ENCODE results near the gene COL27A1.

COL27A1 gene

GRCh38 chr9:114287763-114288192 lies 132.4 kb downstream of the COL27A1 start:
- DNase-seq (ENCODE audit: low read depth in 3 of 3), result no peak

- no peak for DNase-seq (ENCODE audit: low read depth in 3 of 3)
These were observed 133.1 kb downstream of the COL27A1 start for GRCh38 chr9:114288193-114289091.

GRCh38 chr9:114289106-114289505 lies 133.8 kb downstream of the COL27A1 start:
- DNase-seq (ENCODE audit: low read depth in 3 of 3), result no peak

GRCh38 chr9:114289571-114290481 lies 134.5 kb downstream of the COL27A1 start:
- no peak for DNase-seq (ENCODE audit: low read depth in 3 of 3)

- no peak for DNase-seq (ENCODE audit: low read depth in 3 of 3)
These were observed 135.2 kb downstream of the COL27A1 start for GRCh38 chr9:114290561-114290986.

GRCh38 chr9:114291064-114291474 lies 135.7 kb downstream of the COL27A1 start:
- peak; percentile 51 to 66 (median 55) for DNase-seq (ENCODE audit: low read depth in 3 of 3)

- DNase-seq (ENCODE audit: low read depth in 3 of 3), result no peak
These were observed 136.7 kb downstream of the COL27A1 start for GRCh38 chr9:114291886-114292590.

GRCh38 chr9:114294664-114295063 lies 139.3 kb downstream of the COL27A1 start:
- DNase-seq (ENCODE audit: low read depth in 3 of 3), result no peak

- no peak for DNase-seq (ENCODE audit: low read depth in 3 of 3)
These were observed 141.0 kb downstream of the COL27A1 start for GRCh38 chr9:114296338-114296737.

GRCh38 chr9:114299286-114300152 lies 144.2 kb downstream of the COL27A1 start:
- no peak for DNase-seq (ENCODE audit: low read depth in 3 of 3)

- DNase-seq (ENCODE audit: low read depth in 3 of 3), result no peak
These were observed 145.0 kb downstream of the COL27A1 start for GRCh38 chr9:114300153-114300845.

GRCh38 chr9:114300846-114301797 lies 145.8 kb downstream of the COL27A1 start:
- no peak for DNase-seq (ENCODE audit: low read depth in 3 of 3)

GRCh38 chr9:114301798-114302565 lies 146.6 kb downstream of the COL27A1 start:
- no peak for DNase-seq (ENCODE audit: low read depth in 3 of 3)

GRCh38 chr9:114302727-114303126 lies 147.4 kb downstream of the COL27A1 start:
- no peak for DNase-seq (ENCODE audit: low read depth in 3 of 3)

- no peak for DNase-seq (ENCODE audit: low read depth in 3 of 3)
These were observed 148.2 kb downstream of the COL27A1 start for GRCh38 chr9:114303571-114303970.

GRCh38 chr9:114303977-114304376 lies 148.6 kb downstream of the COL27A1 start:
- DNase-seq (ENCODE audit: low read depth in 3 of 3), result no peak

GRCh38 chr9:114304416-114305188 lies 149.3 kb downstream of the COL27A1 start:
- no peak for DNase-seq (ENCODE audit: low read depth in 3 of 3)
